ENCODE measurements around the gene VAV3. TPM values are rescaled to one million over a fixed set of nuclear protein-coding genes. Genes with fewer than 3 reads are reported as not detected.
A peak's percentile ranks its signal among the peaks of the same experiment; 100 is the strongest.

The VAV3 gene
- total RNA-seq, 1 experiment from 2014 or later, result 5.3 TPM

DNA sequence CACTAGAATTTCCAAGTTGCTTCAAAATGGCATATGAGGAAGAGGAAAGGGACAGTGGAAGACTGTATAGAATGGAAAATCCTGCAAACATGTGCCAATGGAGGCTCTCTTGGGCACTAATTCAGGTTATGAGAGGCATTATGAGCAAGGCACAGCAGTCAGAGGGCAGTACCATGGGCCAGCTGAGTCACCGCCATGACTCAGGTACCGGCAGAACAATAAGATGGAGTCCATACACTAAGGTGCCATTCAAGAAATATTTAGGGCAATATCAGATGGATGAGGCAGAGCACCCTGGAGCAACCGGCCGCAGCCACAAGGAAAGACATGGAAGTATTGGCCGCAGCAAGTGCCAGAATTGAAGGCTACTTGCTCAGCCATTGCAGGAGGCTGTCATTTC is 25.6 kb upstream of the VAV3 start:
- no peak for DNase-seq
- H3K36me3 ChIP-seq (replicated peaks; ENCODE audit: control insufficient read depth, insufficient read depth, low read length), result no peaks in the 10 kb centered on the region
- no peaks in the 10 kb centered on the region; the same call in 1 of the 2 replicates for H3K27me3 ChIP-seq (ENCODE audit: control insufficient read depth, insufficient read depth, low read length)
- H3K4me3 ChIP-seq (ENCODE audit: insufficient read depth, low read depth, low read length), result no peak overlapping the region

DNA sequence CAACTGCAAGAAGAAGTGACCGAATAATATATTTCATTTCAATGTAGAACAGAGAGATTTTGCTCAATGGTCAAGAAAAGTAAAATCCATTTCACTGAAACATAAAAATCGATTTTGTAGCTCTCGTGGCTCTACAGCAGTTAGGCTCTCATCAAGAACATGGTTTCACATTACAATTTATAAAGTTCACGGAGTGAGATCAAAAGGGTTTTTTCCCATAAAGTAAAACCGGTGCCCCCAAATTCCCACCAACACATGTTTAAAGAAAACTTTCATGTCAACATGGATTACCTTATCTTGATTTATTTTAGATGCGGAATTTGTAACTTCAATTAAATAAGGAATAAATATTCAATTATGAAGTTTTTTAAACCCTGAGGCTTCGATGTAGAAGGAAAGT is 16.3 kb upstream of the VAV3 start:
- no peaks in the 10 kb centered on the region for H3K36me3 ChIP-seq (replicated peaks; ENCODE audit: control insufficient read depth, insufficient read depth, low read length)
- no peaks in the 10 kb centered on the region for H3K27me3 ChIP-seq (ENCODE audit: control insufficient read depth, insufficient read depth, low read length)
- DNase-seq, result no peak
- no peak overlapping the region for H3K4me3 ChIP-seq (ENCODE audit: insufficient read depth, low read depth, low read length)

DNA sequence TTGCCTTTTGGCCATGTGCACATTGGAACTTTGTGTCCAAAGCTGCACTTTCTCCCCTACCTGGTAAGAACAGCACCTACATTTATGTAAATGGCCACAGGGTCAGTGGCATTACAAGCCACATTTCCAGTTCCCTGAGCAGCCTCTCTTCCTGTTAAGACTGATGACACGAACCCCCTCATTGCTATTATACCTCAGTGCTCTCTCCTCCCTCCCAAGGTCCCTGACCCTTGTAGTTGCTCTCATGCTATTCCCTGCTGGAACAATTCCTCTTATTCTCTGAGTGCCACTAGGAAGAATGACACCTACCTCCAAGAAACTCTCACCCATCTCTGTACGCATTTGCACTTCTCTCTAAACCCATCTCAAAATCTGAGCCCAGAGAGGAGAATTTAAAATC is 14.9 kb upstream of the VAV3 start:
- no peak for DNase-seq
- Histone ChIP-seq H3K4me3 (ENCODE audit: insufficient read depth, low read depth, low read length) (no peak overlapping the region), H3K36me3 (replicated peaks; ENCODE audit: control insufficient read depth, insufficient read depth, low read length) (no peaks in the 10 kb centered on the region), H3K27me3 (ENCODE audit: control insufficient read depth, insufficient read depth, low read length) (no peaks in the 10 kb centered on the region)

DNA sequence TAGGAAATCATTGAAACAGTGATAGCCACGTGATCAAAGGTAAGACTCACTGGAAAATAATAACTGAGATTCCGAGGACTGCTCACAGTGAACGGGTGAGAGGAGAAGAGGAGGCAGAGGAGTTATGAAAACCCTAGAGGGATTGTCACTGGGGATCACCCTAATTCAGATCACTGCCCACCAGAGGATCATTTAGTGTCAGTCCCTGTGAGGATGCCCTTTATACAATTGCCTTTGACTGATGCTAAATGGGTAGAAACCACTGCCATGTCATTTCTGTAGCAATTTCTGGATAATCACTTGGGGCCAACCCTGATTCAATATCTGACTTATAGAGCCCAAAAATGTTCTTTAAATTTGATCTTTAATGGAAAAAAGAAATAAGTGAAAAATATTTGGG is 14.1 kb upstream of the VAV3 start:
- Histone ChIP-seq H3K36me3 (replicated peaks; ENCODE audit: control insufficient read depth, insufficient read depth, low read length) (no peaks in the 10 kb centered on the region), H3K4me3 (ENCODE audit: insufficient read depth, low read depth, low read length) (no peak overlapping the region), H3K27me3 (ENCODE audit: control insufficient read depth, insufficient read depth, low read length) (no peaks in the 10 kb centered on the region)
- DNase-seq, result no peak

DNA sequence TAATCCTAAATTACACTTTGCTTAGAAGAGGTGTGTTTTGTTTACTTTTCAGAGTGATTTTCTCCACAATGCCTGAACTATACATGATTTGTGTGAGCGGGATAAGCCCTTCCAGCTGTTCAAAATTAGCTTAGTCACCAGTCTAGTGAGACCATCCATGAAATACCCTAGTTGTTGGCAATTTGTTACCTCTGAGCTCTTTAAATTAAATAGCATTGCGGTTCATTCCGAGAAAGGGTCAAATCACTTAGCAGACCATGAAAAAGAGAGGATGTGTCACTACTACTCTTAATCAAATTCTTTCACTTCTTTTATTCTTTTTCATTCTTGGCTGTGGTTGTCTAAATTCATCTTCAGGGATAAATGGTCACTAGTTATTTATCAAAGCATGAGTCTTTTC is 11.9 kb upstream of the VAV3 start:
- no peak for DNase-seq
- Histone ChIP-seq H3K36me3 (replicated peaks; ENCODE audit: control insufficient read depth, insufficient read depth, low read length) (no peaks in the 10 kb centered on the region), H3K27me3 (ENCODE audit: control insufficient read depth, insufficient read depth, low read length) (no peaks in the 10 kb centered on the region), H3K4me3 (ENCODE audit: insufficient read depth, low read depth, low read length) (no peak overlapping the region)

DNA sequence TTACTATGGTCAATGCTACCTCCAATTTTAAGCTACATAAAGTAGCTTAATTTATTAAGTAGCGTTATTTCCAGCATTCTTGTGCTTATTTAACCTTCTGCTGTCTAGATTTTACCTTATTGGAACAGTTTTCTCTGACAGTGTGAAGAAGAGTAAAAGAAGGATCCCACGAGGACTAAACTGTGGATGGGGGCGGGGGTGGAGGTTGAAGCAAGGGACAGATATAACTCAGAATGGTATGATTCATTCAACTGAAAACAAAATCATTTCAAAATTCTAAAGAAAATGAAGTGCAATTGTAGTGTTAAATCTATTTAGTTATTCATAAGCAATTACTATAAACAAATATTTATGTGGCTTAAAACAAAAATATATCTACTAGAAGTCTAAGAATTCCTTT is 11.5 kb upstream of the VAV3 start:
- Histone ChIP-seq H3K4me3 (ENCODE audit: insufficient read depth, low read depth, low read length) (no peak overlapping the region), H3K36me3 (replicated peaks; ENCODE audit: control insufficient read depth, insufficient read depth, low read length) (no peaks in the 10 kb centered on the region), H3K27me3 (ENCODE audit: control insufficient read depth, insufficient read depth, low read length) (no peaks in the 10 kb centered on the region)
- no peak for DNase-seq

DNA sequence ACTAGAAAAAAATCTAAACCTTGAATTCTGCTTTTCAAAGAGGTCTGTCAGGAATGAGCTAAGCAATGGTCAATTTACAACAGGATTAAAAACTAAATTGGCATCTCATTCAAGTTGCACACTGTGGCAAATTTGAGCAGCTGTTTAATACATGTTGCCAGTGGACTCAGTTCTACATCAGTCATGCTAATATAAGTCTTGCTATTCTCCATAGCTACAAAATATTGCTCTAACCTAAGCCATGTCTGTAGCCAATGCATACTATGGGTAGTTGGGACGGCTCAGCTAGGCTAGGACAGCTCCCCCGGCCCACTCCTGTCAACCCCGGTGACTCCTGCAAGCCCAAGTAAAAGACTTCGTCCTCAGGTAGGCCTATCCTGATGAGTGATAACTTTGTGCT is 10.9 kb upstream of the VAV3 start:
- DNase-seq, result no peak
- no peaks in the 10 kb centered on the region for H3K27me3 ChIP-seq (ENCODE audit: control insufficient read depth, insufficient read depth, low read length)
- H3K4me3 ChIP-seq (ENCODE audit: insufficient read depth, low read depth, low read length), result no peak overlapping the region
- H3K36me3 ChIP-seq (replicated peaks; ENCODE audit: control insufficient read depth, insufficient read depth, low read length), result no peaks in the 10 kb centered on the region

DNA sequence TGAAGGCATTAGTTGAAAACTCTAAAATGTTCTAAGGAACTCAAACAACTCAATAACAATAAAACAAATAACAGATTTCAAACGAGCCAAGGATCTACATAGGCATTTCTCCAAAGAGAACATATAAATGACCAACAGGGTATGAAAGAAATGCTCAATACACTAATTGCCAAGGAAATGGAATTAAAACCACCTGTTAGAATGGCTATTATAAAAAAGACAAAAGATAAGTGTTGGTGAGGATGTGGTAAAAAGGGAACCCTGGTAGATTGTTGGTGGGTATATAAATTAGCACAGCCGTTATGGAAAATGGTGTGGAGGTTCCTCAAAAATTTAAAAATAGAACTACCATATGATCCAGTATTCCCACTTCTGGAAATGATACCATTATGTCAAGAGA is 9.1 kb upstream of the VAV3 start:
- H3K36me3 ChIP-seq (replicated peaks; ENCODE audit: control insufficient read depth, insufficient read depth, low read length), result no peaks in the 10 kb centered on the region
- no peaks in the 10 kb centered on the region for H3K27me3 ChIP-seq (ENCODE audit: control insufficient read depth, insufficient read depth, low read length)
- DNase-seq, result no peak
- no peak overlapping the region for H3K4me3 ChIP-seq (ENCODE audit: insufficient read depth, low read depth, low read length)

DNA sequence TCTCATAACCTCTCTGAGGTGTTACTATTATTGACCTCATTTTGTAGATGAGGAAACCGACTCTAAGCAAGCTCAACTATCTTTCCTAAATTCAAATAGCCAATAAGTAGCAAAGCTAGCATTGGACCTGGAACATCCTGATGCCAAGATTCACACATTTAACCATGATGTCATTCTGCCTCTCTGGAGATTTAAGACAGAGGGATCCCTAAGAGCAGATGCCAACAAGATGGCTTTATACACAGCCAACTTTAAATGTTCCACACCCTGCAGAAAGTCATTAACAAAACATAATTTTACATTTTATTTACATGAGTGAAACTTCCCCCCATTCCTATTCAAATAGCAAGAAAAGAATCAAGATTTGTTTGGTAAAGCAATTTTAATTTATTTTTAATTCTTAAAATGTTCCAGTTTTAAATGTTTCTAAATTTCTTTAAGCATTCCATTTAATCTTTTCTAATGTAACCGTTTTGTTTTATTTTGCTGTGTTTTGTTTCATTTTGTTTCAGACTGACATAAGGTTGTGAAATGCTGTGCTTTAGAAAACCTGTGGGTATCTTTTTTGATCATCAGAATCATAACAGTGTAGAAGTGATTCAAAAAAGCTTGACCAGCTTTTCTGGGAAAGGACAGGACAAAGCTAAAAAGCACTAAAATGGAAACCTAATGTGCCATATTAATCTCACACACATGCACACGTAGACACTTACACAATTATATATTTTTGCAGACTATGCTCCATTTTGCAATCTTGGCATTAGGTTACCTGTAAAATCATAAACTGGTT is 7.6 kb upstream of the VAV3 start:
- Histone ChIP-seq H3K4me3 (ENCODE audit: insufficient read depth, low read depth, low read length) (no peak overlapping the region), H3K27me3 (ENCODE audit: control insufficient read depth, insufficient read depth, low read length) (no peaks in the 10 kb centered on the region), H3K36me3 (replicated peaks; ENCODE audit: control insufficient read depth, insufficient read depth, low read length) (no peaks in the 10 kb centered on the region)
- DNase-seq, result no peak

DNA sequence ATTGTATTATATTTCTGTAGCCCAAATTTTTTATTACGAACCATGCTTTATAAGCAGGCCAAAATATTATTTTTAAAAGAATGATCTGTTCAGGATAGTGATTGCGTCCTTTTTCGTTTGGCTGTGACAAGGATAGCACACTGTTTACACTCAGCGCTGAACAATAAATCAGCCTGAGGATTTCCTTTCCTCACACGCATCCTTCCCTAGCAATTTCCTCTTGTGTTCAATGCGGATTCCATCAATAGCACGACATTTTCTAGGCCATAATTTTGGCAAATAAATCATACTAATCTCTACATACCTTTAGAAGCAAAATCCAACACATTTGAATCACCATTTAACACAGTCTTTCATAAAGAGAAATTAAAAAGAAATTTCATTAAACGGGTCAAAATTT is 1.6 kb upstream of the VAV3 start:
- no peak for DNase-seq
- Histone ChIP-seq H3K36me3 (replicated peaks; ENCODE audit: control insufficient read depth, insufficient read depth, low read length) (no peaks in the 10 kb centered on the region), H3K4me3 (ENCODE audit: insufficient read depth, low read depth, low read length) (no peak overlapping the region), H3K27me3 (ENCODE audit: control insufficient read depth, insufficient read depth, low read length) (peaks cover 19% of the 10 kb centered on the region)

DNA sequence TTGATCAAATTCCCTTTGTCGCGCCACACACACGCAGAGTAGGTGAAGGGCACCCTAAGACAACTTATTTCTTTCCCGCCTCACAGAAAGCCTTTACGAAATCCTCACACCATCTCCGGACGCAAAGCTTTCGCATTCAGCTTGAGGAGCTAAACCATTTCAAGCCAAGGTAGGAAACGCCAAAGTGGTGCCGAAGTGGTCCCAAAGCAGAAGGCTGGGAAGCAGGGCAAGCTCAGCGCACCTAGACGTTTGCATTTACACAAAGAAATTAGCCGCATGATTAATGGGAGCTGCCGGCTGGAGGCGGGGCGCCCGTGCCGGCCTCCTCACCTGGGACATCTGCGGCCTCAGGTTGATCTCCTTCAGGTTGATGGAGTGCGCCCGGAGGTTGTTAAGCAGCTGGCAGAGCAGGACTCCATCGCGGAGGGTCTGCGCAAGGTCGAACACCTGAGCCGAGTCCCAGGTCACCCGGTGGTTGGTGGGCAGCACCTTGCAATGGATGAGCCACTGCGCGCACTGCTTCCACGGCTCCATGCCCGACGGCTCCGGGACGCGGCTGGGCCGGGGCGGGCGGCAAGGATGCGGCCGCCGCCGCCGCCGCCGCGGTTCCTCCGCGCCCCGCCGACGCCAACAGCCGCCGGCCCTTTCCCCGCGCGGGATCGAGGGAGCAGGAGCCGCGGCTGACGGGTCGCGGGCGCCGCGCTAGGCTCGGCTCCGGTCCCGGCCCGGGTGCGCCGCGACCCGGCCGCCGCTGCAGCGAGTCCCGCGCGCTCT is 457 bp downstream of the VAV3 start:
- H3K27me3 ChIP-seq (ENCODE audit: control insufficient read depth, insufficient read depth, low read length), result peaks cover 19% of the 10 kb centered on the region

DNA sequence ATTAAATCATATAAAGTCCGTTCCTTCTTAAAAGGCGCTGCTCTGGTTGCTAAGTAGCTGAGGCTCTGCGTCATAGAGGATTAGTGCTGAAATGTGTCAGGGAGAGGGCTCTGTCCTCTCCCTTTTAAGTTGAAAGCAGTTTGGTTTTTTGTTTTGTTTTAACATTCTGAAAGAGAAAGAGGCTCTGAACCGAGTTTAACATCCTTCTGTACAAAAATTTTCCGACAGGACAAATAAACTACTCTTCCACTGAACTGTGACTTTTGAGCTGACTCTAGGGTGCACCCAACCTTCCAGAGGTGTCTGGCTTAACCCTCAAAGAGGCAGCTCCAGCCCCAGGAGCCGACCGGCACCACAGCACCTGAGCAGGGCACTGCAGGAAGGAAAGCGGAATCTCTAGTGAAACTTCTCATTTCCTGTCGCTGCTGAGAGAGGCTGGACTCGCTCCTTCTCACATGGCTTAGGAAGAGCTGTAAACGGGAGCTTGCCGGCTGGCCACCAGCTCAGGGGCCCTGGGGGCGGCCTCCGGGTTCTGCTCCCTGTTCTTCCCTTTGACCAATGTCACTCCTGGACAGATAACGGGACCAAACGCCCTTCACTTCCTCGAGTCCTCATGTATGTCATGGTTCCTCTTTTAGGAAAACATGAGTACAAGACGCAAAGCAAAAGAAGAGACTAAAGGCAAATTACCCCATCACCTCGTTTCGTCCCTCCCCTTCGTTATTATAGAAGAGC is 1.2 kb downstream of the VAV3 start:
- Histone ChIP-seq H3K27me3 (ENCODE audit: control insufficient read depth, insufficient read depth, low read length) (peaks cover 19% of the 10 kb centered on the region), H3K4me3 (ENCODE audit: insufficient read depth, low read depth, low read length) (peak overlapping the region; percentile 74), H3K36me3 (replicated peaks; ENCODE audit: control insufficient read depth, insufficient read depth, low read length) (no peaks in the 10 kb centered on the region)
- peak; percentile 46 for DNase-seq

More for the DNA sequence above, 457 bp downstream of the VAV3 start:
- Histone ChIP-seq H3K36me3 (replicated peaks; ENCODE audit: control insufficient read depth, insufficient read depth, low read length) (no peaks in the 10 kb centered on the region), H3K4me3 (ENCODE audit: insufficient read depth, low read depth, low read length) (peak overlapping the region; percentile 74)
- DNase-seq, result peak; percentile 78

DNA sequence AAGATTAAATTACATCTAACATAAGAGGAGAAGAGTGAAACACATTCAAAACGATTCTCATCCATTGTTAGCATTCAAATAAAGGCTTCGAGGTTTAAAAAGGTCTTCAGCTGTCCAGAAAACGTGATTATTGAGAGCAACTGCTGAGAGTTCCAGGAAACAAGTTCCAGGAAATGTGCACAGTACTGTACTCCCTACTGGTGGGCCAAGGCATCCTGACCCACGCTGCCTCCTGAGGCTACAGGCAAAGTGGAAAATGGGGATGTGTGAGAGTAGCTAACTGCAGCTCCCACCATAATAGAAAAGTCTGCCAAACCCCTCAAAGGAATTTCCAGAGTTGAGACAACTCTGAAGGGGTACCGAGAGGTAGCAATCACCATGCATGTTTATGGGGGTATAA is 2.0 kb downstream of the VAV3 start:
- no peak overlapping the region for H3K4me3 ChIP-seq (ENCODE audit: insufficient read depth, low read depth, low read length)
- no peaks in the 10 kb centered on the region for H3K36me3 ChIP-seq (replicated peaks; ENCODE audit: control insufficient read depth, insufficient read depth, low read length)

DNA sequence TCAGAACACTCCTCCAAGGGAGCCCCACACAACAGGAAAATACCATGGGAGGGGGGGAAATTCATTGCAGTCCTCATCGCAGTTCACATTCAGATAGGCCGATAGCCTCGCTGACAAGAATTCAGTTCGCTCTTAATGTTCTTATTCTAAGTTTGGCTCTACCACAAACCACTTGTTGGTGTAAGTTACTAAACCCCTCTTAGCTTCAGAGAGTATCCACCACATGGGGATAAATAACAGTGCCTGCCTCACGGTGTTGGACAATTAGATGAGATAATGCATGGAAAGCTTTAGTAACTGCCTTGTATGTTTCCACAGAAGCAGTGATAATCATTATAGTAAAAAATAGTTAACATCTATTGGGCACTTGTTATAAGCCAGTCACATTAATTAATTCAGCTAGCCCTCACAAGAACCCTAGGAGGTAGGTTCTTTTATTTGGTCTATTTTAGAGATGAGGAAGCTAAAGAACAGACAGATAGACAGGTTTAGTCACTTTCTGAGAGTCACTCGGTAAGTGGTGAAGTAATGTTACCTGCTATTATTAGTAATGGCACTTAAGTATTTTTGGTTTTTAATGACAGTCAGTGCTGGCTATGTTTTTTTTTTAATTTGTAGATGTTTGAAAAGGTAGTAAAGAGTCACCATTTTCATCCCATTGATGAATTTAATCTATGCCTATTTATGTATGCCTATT is 10.1 kb downstream of the VAV3 start:
- H3K4me3 ChIP-seq (ENCODE audit: insufficient read depth, low read depth, low read length), result no peak overlapping the region
- no peaks in the 10 kb centered on the region for H3K36me3 ChIP-seq (replicated peaks; ENCODE audit: control insufficient read depth, insufficient read depth, low read length)
- no peak for DNase-seq

More for the DNA sequence above, 2.0 kb downstream of the VAV3 start:
- no peak for DNase-seq
- H3K27me3 ChIP-seq (ENCODE audit: control insufficient read depth, insufficient read depth, low read length), result peaks cover 19% of the 10 kb centered on the region

More for the DNA sequence above, 10.1 kb downstream of the VAV3 start:
- no peaks in the 10 kb centered on the region for H3K27me3 ChIP-seq (ENCODE audit: control insufficient read depth, insufficient read depth, low read length)
